ENCODE measurements around the gene KRT4. TPM values are rescaled to one million over a fixed set of nuclear protein-coding genes. Genes with fewer than 3 reads are reported as not detected.
A peak's percentile ranks its signal among the peaks of the same experiment; 100 is the strongest.

The KRT4 gene
- total and polyA plus RNA-seq, 3 experiments from 2014 or later, result not detected

GRCh38 chr12:52815676-52816588, 2.0 kb upstream of the KRT4 start:
- no peak for DNase-seq
- Histone ChIP-seq H3K9me3 (ENCODE audit: low read length) (no peaks in the 10 kb centered on the region), H3K27ac (ENCODE audit: low read depth, low read length) (no peak overlapping the region), H3K4me3 (ENCODE audit: low read length) (no peak overlapping the region), H3K27me3 (ENCODE audit: insufficient read depth, low read length, poor library complexity, severe bottlenecking) (no peaks in the 10 kb centered on the region), H3K4me1 (ENCODE audit: insufficient read depth, low read length) (peaks cover 14% of the 10 kb centered on the region), H3K36me3 (ENCODE audit: insufficient read depth, low read length) (no peaks in the 10 kb centered on the region)
- Mint-ChIP-seq H3K27ac (no peak overlapping the region), H3K4me3 (no peak overlapping the region), H3K36me3 (no peaks in the 10 kb centered on the region), H3K9me3 (no peaks in the 10 kb centered on the region), H3K4me1 (peaks cover 3 to 5% (median 4%) of the 10 kb centered on the region in 3 donors), H3K27me3 (peaks cover 12 to 21% of the 10 kb centered on the region in 2 donors)
- CTCF ChIA-PET, result interaction anchor here (1.0 kb wide), 1 partner anchor 69 kb away, joined by 3 read pairs; no protein-coding TSS in a partner anchor
- POLR2A ChIA-PET, result no interaction called here

- Mint-ChIP-seq H3K27me3 (peaks cover 12 to 19% of the 10 kb centered on the region in 2 donors), H3K9me3 (no peaks in the 10 kb centered on the region), H3K4me3 (no peak overlapping the region), H3K36me3 (no peaks in the 10 kb centered on the region), H3K4me1 (peaks cover 3 to 5% (median 4%) of the 10 kb centered on the region in 3 donors), H3K27ac (no peak overlapping the region)
- Histone ChIP-seq H3K9me3 (ENCODE audit: low read length) (no peaks in the 10 kb centered on the region), H3K27ac (ENCODE audit: low read depth, low read length) (no peak overlapping the region), H3K4me3 (ENCODE audit: low read length) (no peak overlapping the region), H3K27me3 (ENCODE audit: insufficient read depth, low read length, poor library complexity, severe bottlenecking) (no peaks in the 10 kb centered on the region), H3K4me1 (ENCODE audit: insufficient read depth, low read length) (peaks cover 14% of the 10 kb centered on the region), H3K36me3 (ENCODE audit: insufficient read depth, low read length) (no peaks in the 10 kb centered on the region)
- DNase-seq, result no peak
- ChIA-PET CTCF (no interaction called here), POLR2A (no interaction called here)
These were observed 1.2 kb upstream of the KRT4 start for GRCh38 chr12:52815161-52815560.

GRCh38 chr12:52814710-52815155, 817 bp upstream of the KRT4 start:
- CTCF ChIA-PET, result no interaction called here
- no peak overlapping the region for H3K27ac ChIP-seq (ENCODE audit: low read depth, low read length)
- DNase-seq, result no peak
- Mint-ChIP-seq H3K9me3 (no peaks in the 10 kb centered on the region), H3K4me1 (peaks cover 3 to 5% (median 4%) of the 10 kb centered on the region in 3 donors), H3K4me3 (no peak overlapping the region), H3K27me3 (peaks cover 12 to 18% of the 10 kb centered on the region in 2 donors), H3K27ac (peak overlapping the region in 1 of 8 donors; percentile 37), H3K36me3 (no peaks in the 10 kb centered on the region)
- no peaks in the 10 kb centered on the region for H3K27me3 ChIP-seq (ENCODE audit: insufficient read depth, low read length, poor library complexity, severe bottlenecking)
- peaks cover 14% of the 10 kb centered on the region for H3K4me1 ChIP-seq (ENCODE audit: insufficient read depth, low read length)
- POLR2A ChIA-PET, result no interaction called here
- H3K36me3 ChIP-seq (ENCODE audit: insufficient read depth, low read length), result no peaks in the 10 kb centered on the region
- no peak overlapping the region for H3K4me3 ChIP-seq (ENCODE audit: low read length)
- no peaks in the 10 kb centered on the region for H3K9me3 ChIP-seq (ENCODE audit: low read length)

GRCh38 chr12:52813203-52813819, 605 bp downstream of the KRT4 start:
- peaks cover 3 to 5% (median 4%) of the 10 kb centered on the region in 3 donors for H3K4me1 Mint-ChIP-seq
- CTCF ChIA-PET, result interaction anchor here (0.6 to 1.6 kb wide), 3 partner anchors 72 to 227 kb away, joined by 3 read pairs; no protein-coding TSS in a partner anchor
- no peak overlapping the region for H3K27ac Mint-ChIP-seq
- no peaks in the 10 kb centered on the region for H3K9me3 Mint-ChIP-seq
- POLR2A ChIA-PET, result no interaction called here
- H3K27me3 Mint-ChIP-seq, result peaks cover 10 to 21% of the 10 kb centered on the region in 2 donors
- Histone ChIP-seq H3K27ac (ENCODE audit: low read depth, low read length) (no peak overlapping the region), H3K36me3 (ENCODE audit: insufficient read depth, low read length) (no peaks in the 10 kb centered on the region), H3K27me3 (ENCODE audit: insufficient read depth, low read length, poor library complexity, severe bottlenecking) (no peaks in the 10 kb centered on the region), H3K9me3 (ENCODE audit: low read length) (no peaks in the 10 kb centered on the region), H3K4me3 (ENCODE audit: low read length) (no peak overlapping the region), H3K4me1 (ENCODE audit: insufficient read depth, low read length) (peaks cover 12% of the 10 kb centered on the region)
- no peak overlapping the region for H3K4me3 Mint-ChIP-seq
- DNase-seq, result no peak
- H3K36me3 Mint-ChIP-seq, result no peaks in the 10 kb centered on the region

GRCh38 chr12:52812749-52813148, 1.2 kb downstream of the KRT4 start:
- no peak overlapping the region for H3K4me3 ChIP-seq (ENCODE audit: low read length)
- peaks cover 6% of the 10 kb centered on the region for H3K4me1 ChIP-seq (ENCODE audit: insufficient read depth, low read length)
- no peaks in the 10 kb centered on the region for H3K9me3 Mint-ChIP-seq
- H3K27ac Mint-ChIP-seq, result no peak overlapping the region
- H3K27ac ChIP-seq (ENCODE audit: low read depth, low read length), result no peak overlapping the region
- H3K9me3 ChIP-seq (ENCODE audit: low read length), result no peaks in the 10 kb centered on the region
- H3K27me3 ChIP-seq (ENCODE audit: insufficient read depth, low read length, poor library complexity, severe bottlenecking), result no peaks in the 10 kb centered on the region
- H3K4me1 Mint-ChIP-seq, result peaks cover 3 to 5% (median 4%) of the 10 kb centered on the region in 3 donors
- no peaks in the 10 kb centered on the region for H3K36me3 ChIP-seq (ENCODE audit: insufficient read depth, low read length)
- no peak for DNase-seq
- no peak overlapping the region for H3K4me3 Mint-ChIP-seq
- ChIA-PET CTCF (interaction anchor here (1.6 kb wide), 1 partner anchor 72 kb away, joined by 3 read pairs; no protein-coding TSS in a partner anchor), POLR2A (no interaction called here)
- H3K36me3 Mint-ChIP-seq, result no peaks in the 10 kb centered on the region
- peaks cover 8 to 21% of the 10 kb centered on the region in 2 donors for H3K27me3 Mint-ChIP-seq

GRCh38 chr12:52812073-52812400, 1.9 kb downstream of the KRT4 start:
- Mint-ChIP-seq H3K27me3 (peaks cover 6 to 21% of the 10 kb centered on the region in 2 donors), H3K4me1 (no peaks in the 10 kb centered on the region), H3K27ac (no peak overlapping the region), H3K36me3 (no peaks in the 10 kb centered on the region), H3K4me3 (no peak overlapping the region), H3K9me3 (no peaks in the 10 kb centered on the region)
- CTCF ChIA-PET, result interaction anchor here (1.6 kb wide), 1 partner anchor 73 kb away, joined by 3 read pairs; no protein-coding TSS in a partner anchor
- H3K9me3 ChIP-seq (ENCODE audit: low read length), result no peaks in the 10 kb centered on the region
- DNase-seq, result no peak
- H3K4me3 ChIP-seq (ENCODE audit: low read length), result no peak overlapping the region
- POLR2A ChIA-PET, result no interaction called here
- H3K36me3 ChIP-seq (ENCODE audit: insufficient read depth, low read length), result no peaks in the 10 kb centered on the region
- no peak overlapping the region for H3K27ac ChIP-seq (ENCODE audit: low read depth, low read length)
- no peaks in the 10 kb centered on the region for H3K4me1 ChIP-seq (ENCODE audit: insufficient read depth, low read length)
- H3K27me3 ChIP-seq (ENCODE audit: insufficient read depth, low read length, poor library complexity, severe bottlenecking), result no peaks in the 10 kb centered on the region

- POLR2A ChIA-PET, result no interaction called here
- H3K36me3 Mint-ChIP-seq, result no peaks in the 10 kb centered on the region
- no peaks in the 10 kb centered on the region for H3K9me3 Mint-ChIP-seq
These were observed 2.5 kb downstream of the KRT4 start for GRCh38 chr12:52811191-52812072.

More at GRCh38 chr12:52811191-52812072, 2.5 kb downstream of the KRT4 start:
- H3K4me1 Mint-ChIP-seq, result no peaks in the 10 kb centered on the region
- H3K27me3 Mint-ChIP-seq, result peaks cover 6 to 24% of the 10 kb centered on the region in 2 donors
- H3K9me3 ChIP-seq (ENCODE audit: low read length), result no peaks in the 10 kb centered on the region
- H3K36me3 ChIP-seq (ENCODE audit: insufficient read depth, low read length), result no peaks in the 10 kb centered on the region
- no peak overlapping the region for H3K4me3 Mint-ChIP-seq
- no peak overlapping the region for H3K4me3 ChIP-seq (ENCODE audit: low read length)
- CTCF ChIA-PET, result interaction anchor here (1.6 kb wide), 1 partner anchor 74 kb away, joined by 3 read pairs; no protein-coding TSS in a partner anchor
- no peak for DNase-seq
- H3K27ac Mint-ChIP-seq, result no peak overlapping the region
- no peaks in the 10 kb centered on the region for H3K4me1 ChIP-seq (ENCODE audit: insufficient read depth, low read length)
- no peaks in the 10 kb centered on the region for H3K27me3 ChIP-seq (ENCODE audit: insufficient read depth, low read length, poor library complexity, severe bottlenecking)
- H3K27ac ChIP-seq (ENCODE audit: low read depth, low read length), result no peak overlapping the region
